A549 (cell line): Measurements from ENCODE around the gene LIMCH1.

Source experiments
- ATOH8 ChIP-seq: fragments of 250-450 bp; sonication (Bioruptor Pico); IDR thresholded peaks from 2 replicates; pipeline ENCODE4 v1.5.0; 2020; ENCODE audit warnings: low read depth, mild to moderate bottlenecking, moderate library complexity
- CEBPB ChIP-seq, 2 experiments: fragments of >200 bp in 1 of 2; sonication (Bioruptor Twin) in 1 of 2; formaldehyde crosslinking in 1 of 2; IDR thresholded peaks; 2 replicates each; pipeline ENCODE4 v1.6.1; 2012 to 2016
- CTCF ChIP-seq: fragments of >200 bp; sonication (Bioruptor Twin); formaldehyde crosslinking; IDR thresholded peaks from 3 replicates; pipeline ENCODE4 v1.5.1; 2016
- ELK1 ChIP-seq: fragments of 150-350 bp; IDR thresholded peaks from 2 replicates; pipeline ENCODE4 v1.6.1; 2014; ENCODE audit warnings: low read depth, mild to moderate bottlenecking, low read length
- EP300 ChIP-seq, 2 experiments: fragments of >200 bp; sonication (Bioruptor Twin); formaldehyde crosslinking; IDR thresholded peaks; 2 replicates in 1 of 2; 3 replicates in 1 of 2; pipeline ENCODE4 v1.6.1; 2016 to 2017
- HOXA7 ChIP-seq: fragments of 250-450 bp; sonication (Bioruptor Pico); IDR thresholded peaks from 2 replicates; pipeline ENCODE4 v1.5.0; 2020; ENCODE audit warnings: mild to moderate bottlenecking, moderate library complexity
- KDM1A ChIP-seq: fragments of 200-600 bp; sonication (generic); IDR thresholded peaks from 2 replicates; pipeline ENCODE4 v1.6.1; 2016; ENCODE audit warnings: low read depth, mild to moderate bottlenecking
- MAZ ChIP-seq: fragments of 150-350 bp; IDR thresholded peaks from 2 replicates; pipeline ENCODE4 v1.6.1; 2014; ENCODE audit warnings: antibody characterized with exemption, low read depth, low read length, borderline replicate concordance
- PBX3 ChIP-seq: IDR thresholded peaks from 2 replicates; pipeline ENCODE4 v1.6.1; 2012
- POLR2A ChIP-seq: IDR thresholded peaks from 2 replicates; pipeline ENCODE4 v1.6.1; 2012; ENCODE audit warnings: mild to moderate bottlenecking, low read length
- RAD21 ChIP-seq, 2 experiments: fragments of >200 bp in 1 of 2; sonication (Bioruptor Twin) in 1 of 2; formaldehyde crosslinking in 1 of 2; IDR thresholded peaks in 1 of 2; conservative IDR thresholded peaks in 1 of 2; 2 replicates in 1 of 2; 3 replicates in 1 of 2; pipeline ENCODE4 v1.6.1; 2012 to 2018; ENCODE audit warnings: inconsistent platforms in 1 of 2
- SREBF2 ChIP-seq: fragments of 450-650 bp; IDR thresholded peaks from 2 replicates; pipeline ENCODE4 v1.6.1; 2014; ENCODE audit warnings: mild to moderate bottlenecking, moderate library complexity

GRCh38 chr4:41496977-41497376 is 41.0 kb upstream of the LIMCH1 start:
- no peak for TF ChIP-seq EP300 (IDR thresholded peaks at IDR 0.05)
- no peak for TF ChIP-seq ELK1
- TF ChIP-seq CTCF, result no peak
- no peak for TF ChIP-seq MAZ
- no peak for TF ChIP-seq POLR2A
- TF ChIP-seq PBX3, result no peak
- TF ChIP-seq CEBPB (IDR thresholded peaks at IDR 0.05), result no peak
- no peak for TF ChIP-seq SREBF2
- TF ChIP-seq ATOH8 (CRISPR knock-in tag), result no peak
- TF ChIP-seq KDM1A, result no peak
- no peak for TF ChIP-seq HOXA7 (CRISPR knock-in tag)
- TF ChIP-seq RAD21 (conservative IDR thresholded peaks at IDR 0.05 in 1 of 2, IDR thresholded peaks at IDR 0.05 in 1 of 2), result no peak
